ENCODE measurements around the gene TMEM198. TPM values are rescaled to one million over a fixed set of nuclear protein-coding genes. Genes with fewer than 3 reads are reported as not detected.
A peak's percentile ranks its signal among the peaks of the same experiment; 100 is the strongest.

TMEM198 gene
- total and polyA plus RNA-seq, 8 donors = 2.4 to 4.2 (median 3.3) TPM

DNA sequence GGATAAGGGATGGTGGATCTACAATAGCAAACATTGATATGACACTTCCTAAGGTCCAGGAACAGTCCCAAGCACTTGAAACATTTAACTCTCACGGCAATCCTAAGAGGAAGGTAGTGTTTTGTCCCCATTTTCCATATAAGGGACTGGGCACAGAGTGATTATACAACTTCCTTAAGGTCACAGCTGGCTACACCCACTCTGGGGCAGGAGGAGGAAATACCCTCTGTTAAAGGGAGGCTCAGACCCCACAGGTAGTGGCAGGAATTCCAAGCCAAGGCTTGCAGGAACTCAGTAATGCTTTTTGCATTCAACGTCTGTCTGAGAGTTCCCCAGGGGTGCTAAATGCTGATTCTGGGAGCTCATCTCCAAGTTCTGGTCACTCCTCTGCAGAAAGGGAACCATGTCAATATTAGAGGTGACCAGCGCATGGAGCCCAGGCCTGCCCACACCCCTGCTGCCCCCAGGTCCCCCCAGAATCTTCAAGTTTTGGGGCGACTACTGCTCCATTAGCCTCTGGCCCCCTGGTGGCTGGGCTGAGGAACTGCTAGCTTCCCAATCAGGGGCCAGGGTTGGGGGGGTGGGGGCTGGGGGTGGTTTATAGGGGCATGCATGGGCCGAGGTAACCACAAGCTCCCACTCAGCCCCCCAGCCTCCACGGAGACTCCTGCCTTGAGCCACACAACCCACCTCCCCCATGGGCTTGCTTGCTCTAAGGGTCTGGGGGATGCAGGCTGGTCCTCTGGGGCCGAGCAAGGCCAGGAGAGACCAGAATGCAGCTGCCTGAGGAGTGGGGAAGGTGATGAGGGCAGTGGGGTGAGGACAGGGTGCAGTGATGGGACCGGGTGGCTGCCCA is 16.4 kb downstream of the TMEM198 start:
- intact Hi-C loops (cut with DNase I) = no loop called here
- TF ChIP-seq, protein P1, sequence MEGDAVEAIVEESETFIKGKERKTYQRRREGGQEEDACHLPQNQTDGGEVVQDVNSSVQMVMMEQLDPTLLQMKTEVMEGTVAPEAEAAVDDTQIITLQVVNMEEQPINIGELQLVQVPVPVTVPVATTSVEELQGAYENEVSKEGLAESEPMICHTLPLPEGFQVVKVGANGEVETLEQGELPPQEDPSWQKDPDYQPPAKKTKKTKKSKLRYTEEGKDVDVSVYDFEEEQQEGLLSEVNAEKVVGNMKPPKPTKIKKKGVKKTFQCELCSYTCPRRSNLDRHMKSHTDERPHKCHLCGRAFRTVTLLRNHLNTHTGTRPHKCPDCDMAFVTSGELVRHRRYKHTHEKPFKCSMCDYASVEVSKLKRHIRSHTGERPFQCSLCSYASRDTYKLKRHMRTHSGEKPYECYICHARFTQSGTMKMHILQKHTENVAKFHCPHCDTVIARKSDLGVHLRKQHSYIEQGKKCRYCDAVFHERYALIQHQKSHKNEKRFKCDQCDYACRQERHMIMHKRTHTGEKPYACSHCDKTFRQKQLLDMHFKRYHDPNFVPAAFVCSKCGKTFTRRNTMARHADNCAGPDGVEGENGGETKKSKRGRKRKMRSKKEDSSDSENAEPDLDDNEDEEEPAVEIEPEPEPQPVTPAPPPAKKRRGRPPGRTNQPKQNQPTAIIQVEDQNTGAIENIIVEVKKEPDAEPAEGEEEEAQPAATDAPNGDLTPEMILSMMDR (IDR thresholded peaks at IDR 0.05) = peak; percentile 79 to 81
- H3K27ac ChIP-seq = no peak overlapping the region
- H3K9me3 ChIP-seq = no peaks in the 10 kb centered on the region
- no peaks in the 10 kb centered on the region for H3K27me3 ChIP-seq
- no peak overlapping the region for H3K4me3 ChIP-seq
- DNase-seq = no peak
- no peaks in the 10 kb centered on the region for H3K36me3 ChIP-seq
- H3K4me1 ChIP-seq = no peaks in the 10 kb centered on the region
- peak; percentile 39 for ATAC-seq

GRCh38 chr2:219560893-219561178 is 17.0 kb downstream of the TMEM198 start:
- no peaks in the 10 kb centered on the region for H3K9me3 ChIP-seq
- H3K27ac ChIP-seq = no peak overlapping the region
- no peak for DNase-seq
- no peaks in the 10 kb centered on the region for H3K27me3 ChIP-seq
- ATAC-seq = no peak
- no peak overlapping the region for H3K4me3 ChIP-seq
- intact Hi-C loops (cut with DNase I) = no loop called here
- no peaks in the 10 kb centered on the region for H3K4me1 ChIP-seq
- H3K36me3 ChIP-seq = no peaks in the 10 kb centered on the region
- TF ChIP-seq, protein P1 (IDR thresholded peaks at IDR 0.05) = no peak

DNA sequence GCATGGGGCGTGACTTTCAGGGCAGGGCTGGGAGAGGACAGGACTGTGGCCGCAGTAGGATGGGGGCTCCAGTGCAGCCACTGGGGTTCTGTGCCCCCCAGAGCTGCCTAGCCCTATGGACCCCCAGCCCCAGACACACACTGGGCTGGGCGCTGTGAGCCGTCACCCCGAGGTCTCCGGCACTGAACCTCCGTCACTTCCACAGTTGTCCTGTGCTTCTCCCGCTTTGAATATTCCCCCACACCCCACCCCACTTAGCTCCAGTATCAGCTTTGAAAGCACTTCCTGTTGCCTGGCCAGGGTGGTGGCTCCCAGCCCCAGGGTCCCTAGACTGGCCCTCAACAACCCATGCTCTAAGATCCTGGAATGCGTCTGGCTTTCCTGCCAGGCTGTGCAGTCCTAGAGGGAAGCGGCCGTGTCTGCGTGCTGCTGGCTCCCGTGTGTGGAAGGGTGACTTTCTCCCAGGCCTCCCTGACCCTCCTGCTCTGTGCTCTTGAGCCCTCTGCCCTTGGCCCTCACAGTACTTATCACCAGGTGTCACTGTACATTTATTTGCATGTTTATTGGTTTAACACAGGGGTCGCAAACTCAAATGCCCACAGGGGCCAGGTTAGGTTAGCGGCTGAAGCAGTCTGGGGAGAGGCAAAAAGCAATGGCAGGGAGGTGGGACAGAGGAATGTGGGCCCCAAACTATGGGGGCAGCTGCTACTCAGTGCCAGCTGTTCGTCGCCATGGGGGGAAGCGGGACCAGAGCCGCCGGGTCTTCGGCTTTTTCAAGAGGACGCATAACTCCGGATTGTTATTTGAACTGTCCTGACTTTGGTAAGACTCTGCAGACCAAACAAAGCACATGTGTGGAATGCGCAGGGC is 17.6 kb downstream of the TMEM198 start:
- TF ChIP-seq, protein P1 (IDR thresholded peaks at IDR 0.05) = no peak
- no peak overlapping the region for H3K4me3 ChIP-seq
- no peaks in the 10 kb centered on the region for H3K36me3 ChIP-seq
- intact Hi-C loops (cut with DNase I) = no loop called here
- no peaks in the 10 kb centered on the region for H3K9me3 ChIP-seq
- H3K4me1 ChIP-seq = no peaks in the 10 kb centered on the region
- peak; percentile 65 for ATAC-seq
- no peaks in the 10 kb centered on the region for H3K27me3 ChIP-seq
- peak in 1 of 4 donors; percentile 58 for DNase-seq
- no peak overlapping the region for H3K27ac ChIP-seq

DNA sequence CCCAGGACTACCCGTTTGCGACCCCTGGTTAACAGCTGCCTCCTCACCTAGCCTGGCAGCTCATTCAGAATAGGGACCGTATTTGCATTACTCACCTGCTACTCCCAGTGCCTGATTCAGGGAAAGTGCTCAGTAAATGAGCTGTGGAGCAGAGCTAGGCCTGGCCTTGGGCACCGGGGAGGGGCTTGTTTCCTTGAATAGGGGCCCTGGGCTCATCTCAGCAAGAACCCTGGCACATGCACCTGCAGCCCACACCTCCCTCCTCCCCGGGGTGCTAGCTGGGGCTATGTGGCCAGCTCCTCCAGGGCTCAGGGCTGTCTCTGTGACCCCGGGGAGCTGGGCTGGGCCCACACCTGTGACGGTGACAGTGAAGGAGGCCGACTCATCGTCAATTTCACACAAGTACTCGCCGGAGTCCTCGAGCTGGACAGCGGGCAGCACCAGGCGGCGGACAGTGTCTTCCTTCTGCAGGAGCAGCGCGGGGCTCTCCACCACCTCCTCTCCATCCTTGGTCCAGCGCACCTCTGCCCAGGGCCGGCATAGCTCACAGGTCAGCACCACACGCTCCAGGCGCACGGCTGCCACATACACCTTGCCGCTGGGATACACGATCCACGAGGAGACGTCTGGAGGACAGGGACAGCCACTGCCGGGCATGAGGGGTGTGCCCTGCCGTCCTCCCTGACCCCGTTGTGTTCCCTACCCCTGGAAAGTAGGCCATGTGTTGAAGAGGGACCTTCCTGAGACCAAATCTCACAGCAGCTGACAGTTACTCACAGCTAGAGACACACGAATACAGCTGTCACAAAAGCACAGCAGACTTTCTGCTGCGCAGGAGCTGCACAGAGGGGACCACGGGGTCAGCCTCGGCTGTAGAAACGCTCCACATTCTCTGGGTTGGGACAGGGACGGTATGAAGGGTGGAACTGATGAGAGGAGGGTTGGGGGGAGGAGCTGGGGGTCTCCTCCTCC is 18.5 kb downstream of the TMEM198 start:
- DNase-seq = no peak

More for the DNA sequence above, 18.5 kb downstream of the TMEM198 start:
- Histone ChIP-seq H3K4me1 (no peaks in the 10 kb centered on the region), H3K36me3 (peaks cover 0 to 3% of the 10 kb centered on the region in 2 donors), H3K9me3 (no peaks in the 10 kb centered on the region), H3K27me3 (no peaks in the 10 kb centered on the region), H3K4me3 (no peak overlapping the region), H3K27ac (no peak overlapping the region)
- ATAC-seq = no peak
- TF ChIP-seq, protein P1 (IDR thresholded peaks at IDR 0.05) = no peak
- intact Hi-C loops (cut with DNase I) = no loop called here
